ENCODE results near the gene PUS1. TPM values are rescaled to one million over a fixed set of nuclear protein-coding genes. Genes with fewer than 3 reads are reported as not detected.

PUS1 gene
- total RNA-seq, 4 donors from 2014 or later = 10.9 to 23.6 (median 16.4) TPM

DNA sequence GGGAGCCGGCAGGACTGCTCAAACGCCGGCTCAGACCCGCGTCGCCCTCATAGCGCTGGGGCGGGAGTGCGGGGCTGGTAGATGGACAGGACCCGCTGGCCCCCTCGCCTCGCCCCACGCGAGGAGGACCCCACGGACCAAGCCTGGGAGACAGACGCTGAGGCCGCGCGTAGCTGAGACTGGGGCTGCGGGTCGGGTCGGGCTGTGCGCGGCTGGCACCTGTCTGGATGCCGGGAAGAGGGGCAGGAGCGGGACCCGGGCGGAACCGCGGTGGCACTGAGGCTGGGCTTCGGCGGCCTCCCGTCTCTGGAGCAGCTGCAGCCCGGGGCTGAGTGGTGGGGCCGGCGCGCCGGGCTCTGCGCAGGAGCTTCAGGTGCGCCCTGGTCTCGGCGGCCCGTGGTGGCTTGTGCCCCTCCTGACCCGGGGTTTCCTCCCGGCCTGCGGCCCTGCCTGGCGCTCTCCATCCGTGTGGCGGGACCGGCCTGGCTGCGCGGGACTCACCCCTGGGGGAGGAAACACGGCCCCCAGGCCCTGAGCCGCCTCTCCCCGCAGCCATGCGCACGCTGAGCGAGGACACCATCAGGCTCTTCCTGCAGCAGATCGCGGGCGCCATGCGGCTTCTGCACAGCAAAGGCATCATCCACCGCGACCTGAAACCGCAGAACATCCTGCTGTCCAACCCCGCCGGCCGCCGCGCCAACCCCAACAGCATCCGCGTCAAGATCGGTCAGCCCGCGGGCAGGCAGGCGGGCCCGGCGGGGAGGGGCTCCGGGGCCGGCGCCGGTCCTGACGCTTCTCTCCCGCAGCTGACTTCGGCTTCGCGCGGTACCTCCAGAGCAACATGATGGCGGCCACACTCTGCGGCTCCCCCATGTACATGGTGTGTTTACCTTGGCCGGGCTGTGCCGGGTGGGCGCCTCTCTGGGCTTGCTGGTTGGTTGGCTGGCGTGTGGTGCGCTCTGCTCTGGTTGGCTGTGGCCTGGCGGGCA is 20.7 kb upstream of the PUS1 start:
- no peak for DNase-seq
- peaks cover 46 to 50% of the 10 kb centered on the region in 2 donors for H3K36me3 ChIP-seq
- no peak for TF ChIP-seq POLR2A (IDR thresholded peaks at IDR 0.05)
- TF ChIP-seq, protein P1, sequence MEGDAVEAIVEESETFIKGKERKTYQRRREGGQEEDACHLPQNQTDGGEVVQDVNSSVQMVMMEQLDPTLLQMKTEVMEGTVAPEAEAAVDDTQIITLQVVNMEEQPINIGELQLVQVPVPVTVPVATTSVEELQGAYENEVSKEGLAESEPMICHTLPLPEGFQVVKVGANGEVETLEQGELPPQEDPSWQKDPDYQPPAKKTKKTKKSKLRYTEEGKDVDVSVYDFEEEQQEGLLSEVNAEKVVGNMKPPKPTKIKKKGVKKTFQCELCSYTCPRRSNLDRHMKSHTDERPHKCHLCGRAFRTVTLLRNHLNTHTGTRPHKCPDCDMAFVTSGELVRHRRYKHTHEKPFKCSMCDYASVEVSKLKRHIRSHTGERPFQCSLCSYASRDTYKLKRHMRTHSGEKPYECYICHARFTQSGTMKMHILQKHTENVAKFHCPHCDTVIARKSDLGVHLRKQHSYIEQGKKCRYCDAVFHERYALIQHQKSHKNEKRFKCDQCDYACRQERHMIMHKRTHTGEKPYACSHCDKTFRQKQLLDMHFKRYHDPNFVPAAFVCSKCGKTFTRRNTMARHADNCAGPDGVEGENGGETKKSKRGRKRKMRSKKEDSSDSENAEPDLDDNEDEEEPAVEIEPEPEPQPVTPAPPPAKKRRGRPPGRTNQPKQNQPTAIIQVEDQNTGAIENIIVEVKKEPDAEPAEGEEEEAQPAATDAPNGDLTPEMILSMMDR (IDR thresholded peaks at IDR 0.05) = no peak
- WGBS, 2 donors = 94 to 97% methylated on average over 48 to 56 of the region's 96 CpGs
- no peaks in the 10 kb centered on the region for H3K9me3 ChIP-seq
- no peak overlapping the region for H3K27ac ChIP-seq
- H3K27me3 ChIP-seq = no peaks in the 10 kb centered on the region
- H3K4me1 ChIP-seq = peaks cover 0 to 14% of the 10 kb centered on the region in 2 donors
- intact Hi-C loops (cut with DNase I) = no loop called here
- H3K4me3 ChIP-seq (replicated peaks in 1 of 3) = no peak overlapping the region

DNA sequence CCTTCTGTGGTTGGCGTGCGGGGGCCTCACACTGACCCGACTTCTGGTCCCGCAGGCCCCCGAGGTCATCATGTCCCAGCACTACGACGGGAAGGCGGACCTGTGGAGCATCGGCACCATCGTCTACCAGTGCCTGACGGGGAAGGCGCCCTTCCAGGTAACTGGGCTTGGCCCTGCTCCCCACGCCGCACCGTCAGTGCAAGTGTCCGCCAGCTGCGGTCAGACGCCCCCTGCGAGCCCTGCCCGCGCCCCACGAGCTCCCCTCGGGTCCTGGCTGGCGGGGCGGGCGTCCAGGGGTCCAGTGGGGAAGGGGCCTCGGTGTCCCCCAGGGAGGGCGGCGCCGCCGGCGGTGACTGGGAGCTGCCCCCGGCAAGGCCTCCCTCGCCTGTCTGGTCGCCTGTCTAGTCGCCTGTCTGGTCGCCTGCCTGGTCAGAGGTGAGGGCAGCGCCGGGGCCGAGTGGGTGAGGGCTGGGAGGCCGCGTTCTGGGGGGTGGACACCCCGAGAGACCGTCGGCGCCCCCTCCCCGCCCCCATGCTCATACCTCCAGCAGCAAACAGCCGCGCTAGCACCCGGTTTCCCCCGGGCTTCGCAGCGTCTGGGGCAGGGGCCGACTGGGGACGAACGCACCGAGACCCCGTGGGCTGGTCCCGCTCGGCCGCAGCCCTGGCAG is 19.9 kb upstream of the PUS1 start:
- Histone ChIP-seq H3K27ac (no peak overlapping the region), H3K4me1 (peaks cover 0 to 10% of the 10 kb centered on the region in 2 donors), H3K36me3 (peaks cover 52 to 56% of the 10 kb centered on the region in 2 donors), H3K27me3 (no peaks in the 10 kb centered on the region), H3K9me3 (no peaks in the 10 kb centered on the region), H3K4me3 (replicated peaks in 1 of 3) (no peak overlapping the region)
- intact Hi-C loops (cut with DNase I) = no loop called here
- TF ChIP-seq POLR2A (IDR thresholded peaks at IDR 0.05) = no peak
- TF ChIP-seq, protein P1 (IDR thresholded peaks at IDR 0.05) = no peak
- 93% methylated on average over 10 to 34 of the region's 61 CpGs for WGBS, 2 donors
- no peak for DNase-seq

DNA sequence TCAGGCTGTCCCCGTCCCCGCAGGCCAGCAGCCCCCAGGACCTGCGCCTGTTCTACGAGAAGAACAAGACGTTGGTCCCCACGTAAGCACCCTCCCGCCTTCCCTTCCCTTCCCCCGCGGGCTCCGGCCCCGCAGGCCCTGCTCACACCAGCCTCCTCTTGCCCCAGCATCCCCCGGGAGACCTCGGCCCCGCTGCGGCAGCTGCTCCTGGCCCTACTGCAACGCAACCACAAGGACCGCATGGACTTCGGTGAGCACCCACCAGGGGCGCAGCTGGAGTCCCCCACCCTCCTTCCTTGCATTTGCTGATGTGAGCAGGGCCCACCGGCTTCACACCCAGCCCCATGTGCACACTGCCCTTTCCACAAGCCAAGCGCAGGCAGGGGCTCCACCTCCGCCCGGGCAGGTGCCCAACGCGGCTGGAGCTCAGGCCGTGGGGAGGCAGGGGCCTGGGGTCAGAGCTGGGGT is 19.3 kb upstream of the PUS1 start:
- H3K4me1 ChIP-seq = peaks cover 0 to 10% of the 10 kb centered on the region in 2 donors
- TF ChIP-seq, protein P1 (IDR thresholded peaks at IDR 0.05) = no peak
- TF ChIP-seq POLR2A (IDR thresholded peaks at IDR 0.05) = no peak
- H3K27ac ChIP-seq = no peak overlapping the region
- intact Hi-C loops (cut with DNase I) = no loop called here
- no peak for DNase-seq
- H3K27me3 ChIP-seq = no peaks in the 10 kb centered on the region
- H3K36me3 ChIP-seq = peaks cover 53 to 62% of the 10 kb centered on the region in 2 donors
- H3K9me3 ChIP-seq = no peaks in the 10 kb centered on the region
- WGBS, 2 donors = 90 to 95% methylated on average over 23 to 26 of the region's 26 CpGs
- no peak overlapping the region for H3K4me3 ChIP-seq (replicated peaks in 1 of 3)

DNA sequence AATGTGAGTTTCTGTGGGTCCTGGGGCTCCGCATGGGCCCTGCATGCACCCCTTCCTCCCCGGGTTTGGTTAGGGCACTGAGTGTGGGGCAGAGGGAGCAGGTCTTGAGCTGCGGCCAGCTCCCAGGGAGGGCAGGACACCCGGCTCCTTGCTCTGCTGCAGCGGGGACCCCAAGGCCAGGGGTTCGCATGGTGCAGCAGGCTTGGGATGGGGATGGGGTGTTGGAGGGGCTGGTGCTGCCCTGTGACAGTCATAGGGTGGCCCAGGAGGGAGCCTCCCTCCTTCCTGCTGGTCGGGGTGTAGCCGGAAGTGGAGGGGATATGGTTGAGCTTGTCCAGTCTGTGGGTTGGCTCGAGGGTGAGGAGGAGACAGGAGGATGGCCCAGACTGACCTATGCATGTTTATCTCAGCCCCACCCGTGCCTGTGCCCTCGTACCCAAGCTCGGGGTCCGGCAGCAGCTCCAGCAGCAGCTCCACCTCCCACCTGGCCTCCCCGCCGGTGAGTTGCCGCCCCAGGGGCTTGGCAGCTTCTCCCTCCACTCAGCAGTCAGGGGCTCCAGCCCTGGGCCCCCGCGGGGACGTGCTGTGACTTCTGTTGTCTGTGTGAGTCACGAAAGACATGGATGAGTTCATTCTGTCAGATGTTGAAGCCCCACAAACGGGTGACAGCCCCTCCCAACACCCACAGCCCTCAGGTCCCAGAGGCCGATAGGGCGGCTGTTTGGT is 18.6 kb upstream of the PUS1 start:
- Histone ChIP-seq H3K36me3 (peaks cover 57 to 69% of the 10 kb centered on the region in 2 donors), H3K27ac (no peak overlapping the region), H3K9me3 (no peaks in the 10 kb centered on the region), H3K4me3 (replicated peaks in 1 of 3) (no peak overlapping the region), H3K4me1 (peaks cover 0 to 10% of the 10 kb centered on the region in 2 donors), H3K27me3 (no peaks in the 10 kb centered on the region)
- TF ChIP-seq POLR2A (IDR thresholded peaks at IDR 0.05) = no peak
- TF ChIP-seq, protein P1 (IDR thresholded peaks at IDR 0.05) = no peak
- WGBS, 2 donors = 87 to 93% methylated on average over 12 to 16 of the region's 23 CpGs
- intact Hi-C loops (cut with DNase I) = no loop called here
- no peak for DNase-seq
